Suppressor macrophage (primary cell): Measurements from ENCODE around the gene PICALM.
"Not testable (repeated sequence)": the region's sequence is repeated elsewhere in the genome, so short reads cannot be mapped to it uniquely, and the experiment has no call there.

ENCODE experiments used
- DNase-seq, 4 experiments: peaks; one replicate each; pipeline ENCODE4 v3.0.0-alpha.2; 2020 to 2022
- total RNA-seq, 17 experiments: gene quantifications; one replicate each; lab custom pipeline; 2026; ENCODE audit warnings: mixed read lengths in 6 of 17, inconsistent platforms in 3 of 17; lab: John Stamatoyannopoulos, UW

Gene PICALM
- 229 to 559 (median 432) reads per million in 17 experiments for total RNA-seq

- peak; percentile 100 for DNase-seq
These were observed at the start of gene PICALM for GRCh38 chr11:86068951-86069407. Gene PICALM (minus strand): TSS chr11:86069084. CDS start chr11:86068780, 304 bp downstream.

- DNase-seq: no peak
These were observed 49.4 kb upstream of the PICALM start for GRCh38 chr11:86118253-86118652.

GRCh38 chr11:86117712-86118063, 48.8 kb upstream of the PICALM start:
- DNase-seq: no peak

GRCh38 chr11:86117001-86117711, 48.3 kb upstream of the PICALM start:
- peak in 3 of 4 experiments; percentile 25 to 60 (median 55) for DNase-seq

- peak in 1 of 4 experiments; percentile 32 for DNase-seq
These were observed 47.5 kb upstream of the PICALM start for GRCh38 chr11:86116386-86116726.

GRCh38 chr11:86115542-86116385, 46.9 kb upstream of the PICALM start:
- no peak for DNase-seq

- no peak for DNase-seq
These were observed 40.2 kb upstream of the PICALM start for GRCh38 chr11:86108890-86109638.

GRCh38 chr11:86108191-86108590, 39.3 kb upstream of the PICALM start:
- DNase-seq: no peak

GRCh38 chr11:86106916-86107315, 38.0 kb upstream of the PICALM start:
- DNase-seq: no peak

GRCh38 chr11:86106031-86106430, 37.1 kb upstream of the PICALM start:
- DNase-seq: not testable (repeated sequence)

- not testable (repeated sequence) for DNase-seq
These were observed 36.7 kb upstream of the PICALM start for GRCh38 chr11:86105601-86106000.

- DNase-seq: no peak
These were observed 34.9 kb upstream of the PICALM start for GRCh38 chr11:86103808-86104207.

GRCh38 chr11:86101941-86102407, 33.1 kb upstream of the PICALM start:
- no peak for DNase-seq

GRCh38 chr11:86101493-86101892, 32.6 kb upstream of the PICALM start:
- DNase-seq: no peak

- DNase-seq: no peak
These were observed 31.0 kb upstream of the PICALM start for GRCh38 chr11:86099874-86100273.

GRCh38 chr11:86097980-86098379, 29.1 kb upstream of the PICALM start:
- peak in 2 of 4 experiments; percentile 11 to 27 for DNase-seq

GRCh38 chr11:86091566-86091965, 22.7 kb upstream of the PICALM start:
- no peak for DNase-seq

GRCh38 chr11:86091086-86091485, 22.2 kb upstream of the PICALM start:
- no peak for DNase-seq

GRCh38 chr11:86089659-86090058, 20.8 kb upstream of the PICALM start:
- DNase-seq: no peak

- DNase-seq: not testable (repeated sequence)
These were observed 18.8 kb upstream of the PICALM start for GRCh38 chr11:86087688-86088087.

- DNase-seq: no peak
These were observed 18.4 kb upstream of the PICALM start for GRCh38 chr11:86087256-86087655.

GRCh38 chr11:86081455-86081854, 12.6 kb upstream of the PICALM start:
- no peak for DNase-seq

GRCh38 chr11:86079421-86079820, 10.5 kb upstream of the PICALM start:
- no peak for DNase-seq
